HG03571 (cell line): ENCODE data around the gene CDC42.

ENCODE experiments used
- ATAC-seq: cut with Tn5 transposase; IDR thresholded peaks from one replicate; pipeline ENCODE4 v1.9.1; 2021; ENCODE audit not compliant: unreplicated experiment

CDC42 gene

DNA sequence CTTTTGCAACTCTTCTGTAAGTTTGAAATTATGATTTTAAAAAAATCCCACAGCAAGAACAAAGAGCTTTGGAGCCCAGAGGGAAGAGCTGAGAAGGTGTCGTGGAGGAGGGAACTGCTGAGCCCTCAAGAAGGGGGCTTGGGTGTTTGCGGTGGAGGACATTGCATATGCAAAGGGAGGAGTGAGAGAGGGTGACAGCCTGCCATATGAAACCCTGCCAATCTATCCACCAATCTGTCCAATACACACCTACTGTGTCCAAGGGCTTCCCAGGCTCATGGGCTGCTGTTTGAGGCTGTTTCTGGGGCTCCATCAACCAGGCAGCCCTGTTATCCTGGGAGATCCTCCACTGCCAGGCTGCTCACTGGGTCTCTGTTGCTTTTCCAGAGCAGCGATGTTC lies 75.2 kb downstream of the CDC42 start:
- ATAC-seq = no peak

DNA sequence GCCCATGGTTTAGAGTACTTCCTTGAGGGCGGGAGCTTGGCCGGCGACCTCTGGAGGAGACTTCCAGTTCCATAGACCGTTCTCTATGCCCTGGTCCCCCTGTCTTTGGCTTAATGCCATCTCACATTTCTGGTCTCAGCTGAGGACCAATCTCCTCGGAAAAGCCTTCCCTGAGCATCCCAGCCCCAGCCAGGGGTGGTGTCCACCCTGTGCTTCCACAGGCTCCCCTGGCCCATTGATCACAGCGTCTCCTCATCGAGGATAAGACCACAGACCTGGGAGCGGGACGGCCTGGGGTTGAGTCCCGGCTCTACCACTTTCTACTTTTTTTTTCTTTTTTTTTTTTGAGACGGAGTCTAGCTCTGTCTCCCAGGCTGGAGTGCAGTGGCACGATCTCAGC lies 75.9 kb downstream of the CDC42 start:
- no peak for ATAC-seq

DNA sequence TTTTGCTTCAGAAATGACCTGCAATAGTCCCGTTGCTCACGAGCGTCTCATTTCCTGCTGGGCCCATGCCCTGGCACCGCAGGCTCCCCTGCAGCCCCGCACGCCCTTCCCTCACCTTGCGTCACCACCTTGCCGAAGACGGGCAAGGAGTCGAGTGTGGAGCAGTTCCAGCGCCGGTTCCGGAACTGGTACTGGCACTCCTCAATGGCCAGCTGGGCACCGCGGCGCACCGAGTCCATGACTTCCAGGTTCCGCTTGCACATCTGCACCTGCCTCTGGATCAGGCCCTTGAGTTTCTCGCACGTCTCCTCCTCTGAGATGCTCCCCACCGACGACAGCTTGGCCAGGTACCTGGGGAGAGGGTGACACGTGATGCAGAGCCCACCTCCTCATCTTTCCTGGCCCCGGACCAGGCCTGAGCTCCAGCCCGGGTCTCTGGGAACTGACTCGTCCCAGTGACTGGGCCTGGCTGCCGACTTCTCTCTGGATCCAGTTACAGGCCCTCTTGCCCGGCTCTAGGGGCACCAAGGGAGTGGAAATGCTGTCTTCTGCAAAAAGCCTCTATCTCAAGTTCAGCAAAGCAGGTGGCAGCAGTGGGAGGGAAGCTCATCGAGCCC lies 77.1 kb downstream of the CDC42 start:
- ATAC-seq = no peak

DNA sequence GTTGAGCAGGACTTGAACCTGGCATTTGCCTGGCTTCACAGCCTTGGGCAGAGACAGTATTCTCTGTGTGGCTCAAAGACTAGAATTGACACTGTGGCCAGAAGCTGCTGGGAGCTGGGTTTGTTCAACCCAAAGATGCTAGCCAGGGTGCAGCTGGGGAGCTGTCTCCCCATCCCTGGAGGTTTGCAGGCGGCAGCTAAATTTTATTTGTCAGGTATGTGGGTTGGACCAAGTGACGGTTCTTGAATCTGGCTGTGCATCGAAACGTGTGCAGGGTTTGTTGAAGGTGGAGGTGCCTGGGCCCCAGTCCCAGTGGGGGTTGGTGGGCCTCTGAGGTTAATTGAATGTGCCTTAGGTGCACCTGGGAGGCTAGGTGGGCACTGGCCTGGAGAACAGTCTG lies 78.6 kb downstream of the CDC42 start:
- no peak for ATAC-seq

DNA sequence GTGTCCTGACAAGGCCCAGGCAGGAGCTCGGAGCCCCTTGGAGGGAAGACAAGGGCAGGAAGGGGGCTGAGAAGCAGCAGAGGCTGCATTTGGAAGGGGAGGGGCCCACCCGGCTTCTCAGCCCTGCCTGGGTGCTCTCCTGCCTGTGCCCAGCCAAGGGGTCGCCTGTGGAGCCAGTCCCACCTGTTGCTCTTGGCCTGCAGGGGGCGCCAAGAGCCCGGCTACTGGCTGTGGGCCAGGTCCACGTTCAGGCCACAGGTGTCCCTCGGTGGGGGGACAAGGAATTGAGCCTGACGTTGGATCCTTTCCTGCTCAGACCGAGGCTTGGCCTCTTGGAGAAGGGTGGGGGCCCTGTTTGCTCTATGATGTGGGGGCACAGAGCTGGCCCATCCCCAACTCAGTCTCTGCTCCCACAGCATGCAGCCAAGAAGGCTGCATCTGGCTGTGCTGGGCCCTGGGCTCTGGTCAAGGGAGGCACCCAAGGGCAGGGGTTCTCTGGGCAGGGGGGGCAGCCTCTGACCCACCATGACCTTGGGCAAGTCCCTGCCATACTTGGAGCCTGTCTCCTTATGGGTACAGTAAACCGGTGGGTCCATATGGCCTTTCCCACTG lies 79.5 kb downstream of the CDC42 start:
- ATAC-seq = no peak

DNA sequence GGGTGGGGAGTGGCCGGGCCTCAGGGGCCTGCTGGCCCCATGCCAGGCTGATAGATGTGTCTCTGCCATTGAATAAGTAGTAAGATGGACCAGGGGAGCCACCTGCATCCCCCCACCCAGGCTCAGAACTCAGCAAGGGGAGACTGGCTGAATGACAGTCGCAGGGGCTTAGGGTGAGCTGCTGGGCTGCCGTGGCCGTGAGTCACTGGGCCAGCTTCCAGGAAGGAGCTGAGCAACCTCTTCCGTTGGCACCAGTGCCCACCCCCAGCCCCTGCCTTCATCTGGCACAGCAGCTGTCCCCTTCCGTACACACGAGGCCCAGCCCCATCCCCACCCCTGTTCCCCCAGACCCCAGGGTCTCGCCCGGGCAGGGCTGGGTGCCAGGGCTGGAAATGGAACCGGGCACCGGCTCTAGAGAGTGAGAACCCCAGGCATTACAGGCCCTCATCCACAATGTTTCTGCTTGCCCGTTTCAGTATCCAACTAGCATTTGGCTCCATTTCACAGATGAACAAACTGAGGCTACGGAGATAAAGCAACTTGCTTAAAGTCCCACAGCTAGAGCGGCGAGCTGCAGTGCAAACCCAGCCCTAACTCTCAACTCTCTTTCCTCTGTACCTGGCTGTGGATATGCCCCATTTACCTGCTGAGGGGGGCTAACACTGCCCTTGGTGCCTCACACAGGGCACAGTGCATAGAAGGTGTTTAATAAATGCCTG lies 80.2 kb downstream of the CDC42 start:
- ATAC-seq = no peak

DNA sequence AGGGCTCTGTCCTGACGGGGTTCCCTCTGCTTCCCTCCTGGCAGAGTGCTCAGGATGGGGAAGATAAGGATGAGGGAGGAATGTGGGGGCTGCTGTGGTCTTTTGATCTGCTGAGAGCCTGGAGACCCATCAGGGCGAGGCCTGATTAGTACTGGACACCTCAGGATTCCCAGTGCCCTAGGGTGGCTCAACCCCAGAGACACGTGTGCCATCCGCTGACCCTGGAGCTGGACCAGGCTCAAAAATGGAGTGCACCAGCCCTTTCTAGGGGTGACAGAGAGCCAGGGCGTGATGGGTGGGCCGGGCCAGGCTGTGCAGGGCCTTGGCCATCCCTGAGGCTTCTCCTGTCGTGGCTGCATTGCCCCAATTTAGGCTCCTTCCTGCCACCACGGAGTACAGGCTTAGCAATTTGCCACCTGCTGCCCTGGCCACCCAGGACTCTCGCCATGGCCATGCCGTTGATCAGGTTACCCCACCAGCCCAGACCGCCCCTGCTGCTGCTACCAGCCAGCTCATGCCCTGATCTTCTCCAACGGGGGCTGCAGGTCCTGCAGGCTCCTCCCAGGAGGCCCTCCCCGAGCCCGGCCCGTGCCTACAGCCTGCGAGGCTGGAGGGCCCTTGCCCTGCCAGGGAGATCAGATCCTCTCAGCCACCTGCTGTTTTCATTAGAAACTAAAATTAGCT lies 80.9 kb downstream of the CDC42 start:
- no peak for ATAC-seq

DNA sequence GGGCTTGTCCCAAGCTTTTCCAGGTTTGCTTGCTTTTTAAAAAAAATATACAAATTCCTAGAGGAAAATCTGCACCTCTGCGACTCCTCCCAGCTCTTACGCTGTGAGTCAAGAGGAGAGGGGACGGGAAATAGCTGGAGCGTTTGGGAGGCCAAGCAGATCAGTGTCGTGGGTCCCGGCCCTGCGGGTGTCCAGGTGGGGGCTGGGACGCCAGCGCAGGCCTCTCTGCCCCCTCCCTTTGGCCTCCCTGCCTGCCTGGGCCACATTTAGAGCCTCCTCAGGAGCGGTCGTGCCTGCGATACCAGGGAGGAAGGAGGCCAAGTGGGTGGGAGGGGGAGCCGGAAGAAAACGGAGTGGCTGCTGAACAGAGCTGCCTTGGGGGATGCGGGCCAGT lies 81.4 kb downstream of the CDC42 start:
- ATAC-seq = no peak

DNA sequence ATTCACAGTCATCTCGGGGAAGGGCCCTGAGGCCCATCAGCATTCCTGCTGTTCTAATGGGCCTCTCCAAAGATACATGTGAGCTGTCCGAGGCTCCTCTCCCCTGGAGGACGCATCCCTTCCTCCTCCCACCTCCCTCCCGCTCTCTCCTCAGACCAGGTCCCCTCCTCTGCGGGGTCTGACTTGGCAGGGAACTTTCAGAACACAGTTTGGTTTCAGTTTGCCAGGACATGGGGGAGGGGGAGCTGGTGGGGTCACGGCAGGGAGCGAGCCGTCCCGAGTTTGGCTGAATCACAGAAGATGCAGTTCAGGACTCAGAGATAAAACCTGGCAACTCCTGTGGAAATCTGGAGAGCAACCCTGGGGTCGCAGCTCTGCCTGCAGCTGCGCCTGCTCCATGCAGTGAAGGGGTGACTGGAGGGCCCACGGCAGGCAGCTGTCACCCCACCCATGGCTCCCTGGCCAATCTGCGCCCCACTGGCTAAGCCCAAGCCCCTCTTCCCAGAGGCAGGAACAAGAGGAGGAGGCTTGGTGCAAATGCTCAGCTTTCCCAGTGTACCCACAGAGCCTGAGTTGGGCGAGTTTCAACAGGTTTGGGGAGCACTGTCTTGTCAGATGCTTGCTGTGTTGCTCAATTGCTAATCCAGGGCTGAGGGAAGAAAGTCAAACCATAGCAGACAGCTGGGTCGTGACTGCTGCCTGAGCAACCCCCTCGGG lies 84.7 kb downstream of the CDC42 start:
- ATAC-seq = no peak

DNA sequence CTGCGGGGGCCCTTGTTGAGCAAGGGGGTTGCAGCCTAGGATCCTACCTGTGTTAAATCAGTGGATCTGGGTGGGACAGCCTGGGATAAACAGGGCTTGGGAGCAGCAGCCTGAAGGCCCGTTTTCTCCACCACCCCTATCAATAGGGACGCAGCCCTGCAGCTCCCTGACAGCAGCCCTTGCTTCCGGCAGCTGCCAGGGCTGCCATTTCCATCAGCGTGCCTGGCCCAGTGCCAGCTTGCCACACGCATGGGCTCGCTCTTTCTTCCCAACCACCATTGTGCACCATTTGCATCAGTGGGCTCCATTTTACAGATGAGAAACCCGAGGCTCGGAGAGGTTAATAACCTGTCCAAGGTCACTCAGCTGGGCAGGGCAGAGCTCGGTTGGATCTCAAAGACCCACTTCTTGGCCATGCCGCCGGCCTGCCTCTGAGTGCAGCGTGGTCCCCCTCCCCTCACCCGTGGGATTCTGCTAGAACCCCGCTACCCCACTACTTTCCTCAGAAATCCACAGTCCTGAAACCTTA lies 86.6 kb downstream of the CDC42 start:
- no peak for ATAC-seq

DNA sequence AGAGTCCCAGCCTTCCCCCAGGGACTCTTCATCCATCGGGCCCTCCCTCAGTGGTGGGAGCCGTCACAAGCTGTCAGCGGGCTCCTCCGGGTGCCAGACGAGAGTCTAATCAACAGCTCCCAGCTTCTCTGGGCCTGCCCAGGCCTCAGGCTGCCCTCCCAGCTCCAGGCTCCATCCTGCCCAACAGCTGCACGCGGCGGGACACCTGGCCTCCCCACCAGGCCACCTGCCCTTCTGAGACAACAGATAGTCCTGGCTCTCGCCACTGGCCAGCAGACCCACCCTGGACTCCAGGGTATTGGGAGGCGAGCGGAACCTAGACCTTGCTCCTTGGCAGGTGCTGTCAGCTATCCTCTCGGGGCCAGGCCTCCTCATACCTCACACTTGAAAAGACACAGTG lies 87.3 kb downstream of the CDC42 start:
- ATAC-seq = no peak
